ENCODE results near the gene NLRC4.

- TF ChIP-seq CTCF (IDR thresholded peaks at IDR 0.05) (no peak), EZH2 (IDR thresholded peaks at IDR 0.05; ENCODE audit: borderline replicate concordance, insufficient read depth, low read depth, low read length, poor library complexity, severe bottlenecking) (no peak)
Observed at GRCh38 chr2:32289165-32289999, 24.7 kb upstream of the NLRC4 start.

Data from B cell (primary cell).